Measurements from ENCODE around the gene PKHD1.

DNA sequence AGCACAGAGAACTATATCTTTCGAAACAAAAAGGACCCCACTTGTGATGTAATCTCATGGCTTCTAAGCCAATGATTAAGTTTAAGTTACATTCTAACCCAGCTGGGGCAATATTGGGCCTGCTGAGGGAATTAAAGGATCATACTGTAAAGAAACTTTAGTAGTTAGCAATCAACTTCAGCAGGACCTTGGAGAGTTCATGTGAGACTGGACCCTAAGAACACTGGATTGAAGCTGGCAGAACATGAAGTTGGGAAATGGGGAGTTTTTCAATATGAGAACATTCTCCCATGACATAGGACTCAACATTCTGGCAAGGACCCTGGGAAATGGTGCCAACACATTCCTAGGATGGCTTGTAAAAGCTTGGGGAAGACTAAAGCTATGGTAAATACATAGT lies 516.2 kb downstream of the PKHD1 start:
- TF ChIP-seq CTCF (IDR thresholded peaks at IDR 0.05) (no peak), TCF7L2 (IDR thresholded peaks at IDR 0.05; ENCODE audit: low read depth, low read length) (no peak), POLR2AphosphoS5 (IDR thresholded peaks at IDR 0.05; ENCODE audit: low read depth, low read length) (no peak), REST (IDR thresholded peaks at IDR 0.05; ENCODE audit: insufficient read depth in 1 of 2, low read depth in 2 of 2, low read length in 1 of 2) (peak in 1 of 2 experiments; percentile 33; a peak in 2 of 4 replicates), SIN3A (IDR thresholded peaks at IDR 0.05; ENCODE audit: borderline replicate concordance, insufficient read depth, low read depth, low read length) (no peak)
